HG03103 (cell line): ENCODE results near the gene PIGT.

Source experiments
- ATAC-seq: cut with Tn5 transposase; IDR thresholded peaks from one replicate; pipeline ENCODE4 v1.9.1; 2021; ENCODE audit warnings: low read depth; ENCODE audit not compliant: unreplicated experiment

Gene PIGT

DNA sequence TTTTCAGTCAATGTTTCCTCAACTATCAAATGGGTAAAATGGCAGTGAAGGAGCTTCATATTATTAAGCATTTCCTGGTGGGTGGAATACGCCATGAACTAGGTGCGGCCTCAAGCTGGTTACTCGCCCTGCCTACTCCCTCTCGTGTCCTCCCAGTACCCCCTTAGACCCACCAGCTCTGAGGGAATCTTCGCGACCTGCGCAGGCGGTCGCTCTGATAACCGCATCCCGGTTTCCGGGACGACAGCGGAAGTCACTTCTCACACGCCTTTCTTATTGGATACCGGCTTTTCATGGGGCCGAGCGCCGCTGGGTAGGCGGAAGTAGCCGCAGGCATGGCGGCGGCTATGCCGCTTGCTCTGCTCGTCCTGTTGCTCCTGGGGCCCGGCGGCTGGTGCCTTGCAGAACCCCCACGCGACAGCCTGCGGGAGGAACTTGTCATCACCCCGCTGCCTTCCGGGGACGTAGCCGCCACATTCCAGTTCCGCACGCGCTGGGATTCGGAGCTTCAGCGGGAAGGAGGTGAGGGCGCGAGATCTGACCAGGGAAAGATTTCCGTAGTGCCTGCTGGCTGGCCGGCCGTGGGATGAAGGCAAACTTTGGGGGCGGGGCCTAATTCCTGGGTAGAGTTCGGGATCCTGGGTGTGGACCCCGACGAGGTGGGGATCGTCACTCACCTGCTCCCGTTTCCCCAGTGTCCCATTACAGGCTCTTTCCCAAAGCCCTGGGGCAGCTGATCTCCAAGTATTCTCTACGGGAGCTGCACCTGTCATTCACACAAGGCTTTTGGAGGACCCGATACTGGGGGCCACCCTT lies at the start of gene PIGT:
PIGT (plus strand) TSS at position 320 of the 816 bp plus-strand sequence; CDS start at position 336, 16 bp downstream.
- ATAC-seq = peak; percentile 62

GRCh38 chr20:45366192-45366591 lies 49.7 kb upstream of the PIGT start:
- ATAC-seq = no peak

DNA sequence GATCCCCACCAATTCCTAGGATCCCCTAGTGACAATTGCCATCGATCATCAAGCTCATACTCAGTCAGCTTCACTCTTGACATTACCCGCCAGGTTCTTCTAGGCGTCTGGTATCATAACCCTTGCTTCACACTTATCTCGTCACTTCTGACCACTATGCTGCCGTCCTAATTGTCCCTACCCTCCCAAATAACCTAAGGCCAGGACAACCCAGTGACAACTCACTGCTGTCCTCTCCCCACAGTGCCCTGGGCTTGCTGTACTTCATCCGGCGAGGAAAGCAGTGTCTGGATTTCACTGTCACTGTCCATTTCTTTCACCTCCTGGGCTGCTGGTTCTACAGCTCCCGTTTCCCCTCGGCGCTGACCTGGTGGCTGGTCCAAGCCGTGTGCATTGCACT lies 49.3 kb upstream of the PIGT start:
- no peak for ATAC-seq

- no peak for ATAC-seq
These were observed 48.8 kb upstream of the PIGT start for GRCh38 chr20:45367126-45367525.

DNA sequence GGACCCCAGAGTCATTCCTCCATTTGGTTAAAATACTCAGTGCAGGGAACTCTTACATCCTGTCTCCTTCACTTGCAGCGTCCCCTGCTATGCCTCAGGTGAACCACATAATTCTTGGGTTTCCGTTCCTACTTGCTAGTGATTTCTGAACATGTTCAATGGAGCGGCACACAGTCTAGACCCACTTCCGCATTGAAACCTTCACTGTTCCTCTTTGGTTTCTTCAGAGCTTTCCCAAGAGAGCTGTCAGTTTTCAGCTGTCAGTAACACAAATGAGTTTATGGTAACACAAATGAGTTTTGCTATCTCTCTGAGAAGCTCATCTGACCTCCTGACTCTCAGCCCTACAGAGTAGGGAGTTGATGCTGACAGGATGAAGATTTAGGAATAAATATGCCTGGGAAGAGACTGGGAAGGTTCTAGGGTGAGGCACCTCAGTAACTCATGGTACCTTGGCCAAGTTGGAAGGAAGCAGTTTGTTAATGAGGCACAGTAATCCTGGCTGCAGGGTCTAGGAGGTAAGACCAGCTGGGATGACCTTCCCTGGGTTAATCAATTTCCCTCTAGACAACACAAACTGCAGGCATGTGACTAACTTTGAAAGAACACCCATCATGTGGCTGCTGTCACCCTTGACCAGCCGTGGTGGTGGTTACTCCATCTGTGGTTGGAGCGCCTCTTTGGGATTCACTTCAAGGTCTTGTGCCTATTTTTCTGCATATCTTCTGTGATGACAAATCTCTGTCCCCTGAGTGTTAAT lies 47.5 kb upstream of the PIGT start:
- peak; percentile 81 for ATAC-seq

- ATAC-seq = no peak
These were observed 45.3 kb upstream of the PIGT start for GRCh38 chr20:45370571-45371160.

DNA sequence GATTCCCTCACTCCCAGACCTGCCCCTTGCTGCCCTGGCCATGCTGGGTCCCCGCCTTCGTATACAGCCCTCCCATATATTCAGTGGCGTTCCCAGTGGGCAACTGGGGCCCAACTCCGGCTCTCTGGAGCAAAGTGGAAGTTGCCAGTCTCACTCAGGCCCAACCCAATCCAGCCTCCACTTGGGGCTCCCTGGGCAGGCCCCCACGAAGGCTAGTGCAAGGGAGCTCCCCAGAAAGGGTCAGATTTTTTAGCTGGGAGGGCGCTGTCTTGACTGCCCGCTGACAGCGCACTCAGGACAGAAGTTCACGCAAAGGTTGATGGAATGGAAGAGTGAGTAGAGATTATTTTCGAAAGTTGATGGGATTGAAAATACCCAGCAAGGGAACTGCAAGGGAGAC lies 43.7 kb upstream of the PIGT start:
- ATAC-seq = no peak

GRCh38 chr20:45372646-45373352 lies 43.1 kb upstream of the PIGT start:
- no peak for ATAC-seq

- ATAC-seq = no peak
These were observed 42.4 kb upstream of the PIGT start for GRCh38 chr20:45373353-45374100.

DNA sequence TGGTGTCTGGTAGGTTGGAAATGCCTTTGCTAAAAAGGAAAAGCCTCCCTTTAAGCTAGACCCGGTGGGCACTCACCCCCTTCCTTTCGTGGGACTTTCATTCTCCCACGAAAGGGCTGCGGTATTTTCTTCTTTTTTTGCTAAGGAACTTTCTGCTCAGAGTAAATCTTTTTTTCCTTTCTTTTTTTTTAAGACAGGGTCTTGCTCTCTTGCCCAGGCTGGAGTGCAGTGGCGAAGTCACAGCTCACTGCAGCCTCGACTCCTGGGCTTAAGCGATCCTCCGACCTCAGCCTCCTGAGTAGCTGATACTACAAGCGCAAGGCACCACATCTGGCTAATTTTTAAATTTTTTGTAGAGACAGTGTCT lies 41.9 kb upstream of the PIGT start:
- ATAC-seq = no peak

GRCh38 chr20:45374966-45375365 lies 41.0 kb upstream of the PIGT start:
- ATAC-seq = no peak

DNA sequence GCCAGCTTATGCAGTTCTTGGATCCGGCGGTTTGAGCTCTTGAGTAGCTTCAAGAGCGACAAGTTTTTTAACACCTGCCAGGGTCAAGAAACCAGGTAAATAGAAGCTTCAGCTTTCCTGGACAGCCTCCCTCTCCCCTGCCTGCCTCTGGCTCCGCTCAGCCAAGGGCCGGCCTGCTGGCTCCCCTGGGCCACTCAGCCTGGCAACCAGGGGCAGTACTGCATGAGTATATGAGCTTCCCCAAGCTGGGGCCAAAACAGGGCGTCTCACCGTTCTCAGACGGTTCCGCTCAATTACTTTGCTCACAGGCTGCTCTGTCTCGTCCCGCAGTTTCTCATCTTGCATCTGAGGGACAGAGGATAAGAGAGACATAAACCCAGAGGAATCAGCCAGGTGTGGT lies 38.7 kb upstream of the PIGT start:
- no peak for ATAC-seq

DNA sequence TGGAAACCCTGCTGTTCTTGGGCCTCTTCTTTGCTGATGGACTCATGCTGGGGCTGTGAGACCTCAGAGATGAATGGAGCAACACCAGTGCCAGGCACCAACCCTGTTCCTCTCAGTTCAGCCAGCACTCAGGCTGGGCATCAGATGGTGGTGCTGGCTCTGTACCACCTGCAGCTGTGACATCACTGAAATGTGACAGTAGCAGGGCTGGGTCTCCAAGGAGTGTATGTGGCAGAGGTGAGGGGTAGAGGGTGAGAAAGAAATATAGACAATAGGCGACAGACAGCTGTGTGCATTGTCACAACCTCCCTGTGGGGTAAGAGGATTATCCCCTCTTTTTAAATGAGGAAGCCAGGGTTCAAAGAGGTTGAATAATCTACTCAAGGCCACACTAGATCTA lies 37.8 kb upstream of the PIGT start, which contains the start of gene TP53TG5:
TP53TG5 (minus strand) TSS at position 135 of the 400 bp plus-strand sequence; CDS start at position 46, 89 bp downstream.
- ATAC-seq = no peak

GRCh38 chr20:45387274-45387673 lies 28.7 kb upstream of the PIGT start:
- no peak for ATAC-seq

DNA sequence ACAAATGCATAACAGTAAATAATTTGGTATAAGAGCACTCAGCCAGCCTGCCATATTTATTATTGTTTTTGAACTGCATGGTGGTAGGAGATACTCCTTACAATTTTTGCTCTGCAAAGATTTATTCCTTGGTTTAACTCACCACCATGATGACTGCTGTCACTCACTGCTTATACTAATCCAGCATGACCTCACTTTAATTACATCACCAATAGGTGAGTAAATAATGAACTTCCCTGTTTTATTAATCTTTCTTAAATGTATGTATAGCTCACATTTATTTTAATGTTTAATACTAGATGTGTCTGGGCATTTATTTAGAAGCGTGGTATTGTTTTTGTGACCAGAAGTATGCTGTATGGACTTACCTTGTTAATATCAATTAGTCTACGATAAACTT lies 25.0 kb upstream of the PIGT start:
- no peak for ATAC-seq

DNA sequence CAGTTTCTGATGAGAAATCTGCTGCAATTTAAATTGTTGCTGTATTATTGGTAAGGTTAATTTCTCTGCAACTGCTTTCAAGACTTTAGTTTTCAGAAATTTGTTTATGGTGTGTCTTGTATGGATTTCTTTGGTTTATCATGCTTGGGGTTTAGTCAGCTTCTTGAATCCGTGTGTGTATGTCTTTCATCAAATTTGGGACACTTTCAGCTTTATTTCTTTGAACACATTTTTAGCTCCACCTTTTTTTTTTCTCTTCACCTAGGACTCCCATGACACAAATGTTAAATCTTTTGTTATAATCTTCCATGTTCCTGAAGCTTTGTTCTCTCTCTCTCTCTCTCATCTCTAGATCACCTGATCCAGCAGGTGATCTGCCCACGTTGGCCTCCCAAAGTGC lies 24.4 kb upstream of the PIGT start:
- ATAC-seq = no peak

DNA sequence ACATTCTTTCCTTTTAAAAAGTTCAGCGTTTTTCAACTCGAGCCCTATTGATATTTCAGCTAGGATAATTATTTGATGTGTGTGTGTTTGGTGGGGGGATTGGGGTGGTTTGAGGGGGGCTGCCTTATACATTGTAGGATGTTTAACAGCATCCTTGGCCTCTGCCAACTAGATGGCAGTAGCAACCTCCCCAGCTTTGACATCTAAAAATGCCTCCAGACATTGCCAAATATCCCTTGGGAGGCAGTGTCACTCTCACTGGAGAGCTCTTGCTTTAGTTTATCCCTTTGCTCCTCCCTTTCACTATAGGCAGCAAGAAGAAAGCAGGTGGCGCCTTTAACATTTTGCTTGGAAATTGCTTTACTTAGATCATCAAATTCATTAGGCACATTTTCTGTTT lies 23.2 kb upstream of the PIGT start:
- no peak for ATAC-seq

- no peak for ATAC-seq
These were observed 21.5 kb upstream of the PIGT start for GRCh38 chr20:45394221-45395113.

DNA sequence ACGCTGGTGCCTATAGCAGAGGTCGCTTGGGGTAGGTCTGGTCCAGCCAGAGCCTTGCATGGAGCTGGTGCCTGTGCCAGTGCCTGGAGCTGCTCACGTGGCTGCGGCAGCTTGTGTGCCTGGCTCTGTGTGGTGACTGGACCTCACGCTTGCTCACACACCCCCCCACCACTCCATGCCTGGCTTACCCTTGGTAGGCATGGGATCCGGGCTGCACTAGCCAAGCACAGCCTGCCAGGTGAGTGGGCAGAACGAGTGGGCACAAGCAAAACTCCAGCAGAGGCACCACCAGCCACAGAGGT lies 20.9 kb upstream of the PIGT start:
- ATAC-seq = no peak
